Transverse colon (tissue), 4 donors: Measurements from ENCODE around the gene MS4A2. TPM values are rescaled to one million over a fixed set of nuclear protein-coding genes. Genes with fewer than 3 reads are reported as not detected.

Experiments
- DNase-seq: peaks from one replicate; pipeline ENCODE4 v3.0.0-alpha.2; 2019
- H3K27ac ChIP-seq, 4 donors: fragments of 200-600 bp; sonication (generic); 2 replicates each; pipeline ENCODE4 v1.5.1; 2016 to 2018; ENCODE audit warnings: inconsistent platforms in 4 of 4
- H3K27me3 ChIP-seq: fragments of 200-600 bp; sonication (generic); 2 replicates; pipeline ENCODE4 v1.5.1; 2017; ENCODE audit warnings: inconsistent platforms
- H3K36me3 ChIP-seq, 4 donors: fragments of 200-600 bp; sonication (generic); 2 replicates each; pipeline ENCODE4 v1.5.1; 2017 to 2019; ENCODE audit warnings: inconsistent platforms in 4 of 4
- H3K4me1 ChIP-seq, 4 donors: fragments of 200-600 bp; sonication (generic); 2 replicates each; pipeline ENCODE4 v1.5.1; 2017 to 2020; ENCODE audit warnings: inconsistent platforms in 4 of 4
- H3K4me3 ChIP-seq, 4 donors: fragments of 200-600 bp; sonication (generic); 1 replicate in 1 of 4; 2 replicates in 3 of 4; pipeline versions ENCODE4 v1.5.1 to v1.6.1; 2017 to 2019; ENCODE audit warnings: inconsistent platforms in 4 of 4
- H3K9me3 ChIP-seq, 2 donors: fragments of 200-600 bp; sonication (generic); 2 replicates each; pipeline ENCODE4 v1.5.1; 2017 to 2019; ENCODE audit warnings: inconsistent platforms in 2 of 2
- CTCF ChIP-seq, 5 experiments: fragments of 200-600 bp in 3 of 5; fragments of 450-650 bp in 2 of 5; sonication (generic) in 3 of 5; IDR thresholded peaks; 1 replicate in 2 of 5; 2 replicates in 3 of 5; pipeline ENCODE4 v1.5.1; 2016 to 2017; ENCODE audit warnings: antibody characterized with exemption in 5 of 5, inconsistent platforms in 3 of 5, mild to moderate bottlenecking in 2 of 5, moderate library complexity in 1 of 5
- EP300 ChIP-seq: sonication (generic); formaldehyde crosslinking; IDR thresholded peaks from one replicate; pipeline ENCODE4 v1.6.1; 2017; ENCODE audit warnings: antibody characterized with exemption, low read depth
- POLR2A ChIP-seq: fragments of 450-650 bp; IDR thresholded peaks from one replicate; pipeline ENCODE4 v1.6.1; 2016; ENCODE audit warnings: antibody characterized with exemption, mild to moderate bottlenecking, moderate library complexity
- POLR2AphosphoS5 ChIP-seq, 3 donors: sonication (generic); formaldehyde crosslinking; IDR thresholded peaks; one replicate each; pipeline ENCODE4 v1.6.1; 2016; ENCODE audit warnings: antibody characterized with exemption in 3 of 3
- WGBS, 2 donors: methylation state at CpG; one replicate each; pipeline ENCODE4 v1.1.5; 2018; ENCODE audit warnings: low coverage in 1 of 2; 5-methylcytosine and 5-hydroxymethylcytosine counted together
- in situ Hi-C, 4 donors: fragments of 200-750 bp; cut with MboI; loops; one replicate each; pipeline versions ENCODE4 v1.15.0 to v1.15.1; 2017; ENCODE audit warnings: low sequenced_read_pairs in 3 of 4, low pct_ligation_motif_present in 1 of 4, low pct_unique_long_range_greater_than_20kb in 1 of 4
- intact Hi-C: fragments of 100-400 bp; cut with DNase I; formaldehyde crosslinking; loops from one replicate; pipeline ENCODE4 v1.15.1; 2023; ENCODE audit warnings: low total_unique reads
- total RNA-seq, 4 donors: library from RNA; depleted of rRNA; stranded (reverse); fragments of >200 nt; gene quantifications; one replicate each; pipeline ENCODE4 v1.1.0, GENCODE V29; 2016

Gene MS4A2
- total RNA-seq, 4 donors from 2014 or later, result 0.14 to 2.2 TPM; not detected in 2

GRCh38 chr11:60121264-60121663 lies 32.8 kb downstream of the MS4A2 start:
- Histone ChIP-seq H3K27ac (no peak overlapping the region), H3K4me1 (peaks cover 0 to 8% (median 3%) of the 10 kb centered on the region in 4 donors), H3K36me3 (no peaks in the 10 kb centered on the region), H3K9me3 (no peaks in the 10 kb centered on the region), H3K4me3 (no peak overlapping the region), H3K27me3 (no peaks in the 10 kb centered on the region)
- WGBS, 2 donors, result 88% methylated on average over 2 of the region's 2 CpGs; no CpG with 5 or more reads in 1 of the 2 donors
- peak; percentile 21 for DNase-seq
- TF ChIP-seq POLR2A, result no peak
- no peak for TF ChIP-seq EP300
- no peak for TF ChIP-seq POLR2AphosphoS5 (IDR thresholded peaks at IDR 0.05)
- no peak for TF ChIP-seq CTCF (IDR thresholded peaks at IDR 0.05)
- intact Hi-C loops, result no loop called here
- in situ Hi-C loops, result no loop called here

DNA sequence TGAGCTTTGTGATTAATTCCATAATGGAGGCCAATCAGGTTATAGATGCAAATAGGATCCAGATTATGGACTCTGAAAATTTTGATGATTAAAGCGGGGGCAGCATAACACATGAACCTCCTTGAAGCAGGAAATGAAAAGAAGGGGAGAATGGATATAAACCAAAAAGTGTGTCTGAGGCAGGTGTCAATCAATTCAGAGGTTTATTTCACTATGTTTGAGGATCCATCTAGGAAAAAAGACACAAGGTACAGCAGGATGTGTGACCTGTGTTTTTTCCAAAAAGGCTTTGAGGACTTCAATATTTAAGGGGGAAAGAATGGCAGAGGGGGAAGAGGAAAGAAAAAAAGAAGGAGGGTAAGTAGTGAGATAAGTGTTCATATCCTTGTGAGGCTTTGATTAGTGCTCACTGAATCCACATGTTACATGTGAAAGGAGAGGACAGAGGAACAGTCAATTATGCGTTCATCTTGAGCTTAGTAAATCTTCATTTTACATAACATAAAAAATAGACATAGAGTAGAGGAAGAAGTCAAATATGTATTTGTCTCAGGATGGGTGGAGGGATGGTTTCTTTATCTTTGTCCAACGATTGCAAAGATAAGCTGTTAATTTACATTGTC lies 34.1 kb downstream of the MS4A2 start:
- Histone ChIP-seq H3K9me3 (no peaks in the 10 kb centered on the region), H3K27ac (no peak overlapping the region), H3K4me3 (no peak overlapping the region), H3K27me3 (no peaks in the 10 kb centered on the region), H3K36me3 (no peaks in the 10 kb centered on the region), H3K4me1 (peaks cover 0 to 9% (median 4%) of the 10 kb centered on the region in 4 donors)
- no peak for DNase-seq
- in situ Hi-C loops (no loop called here), intact Hi-C loops (no loop called here)
- TF ChIP-seq POLR2A, result no peak
- no peak for TF ChIP-seq EP300
- no peak for TF ChIP-seq CTCF (IDR thresholded peaks at IDR 0.05)
- no peak for TF ChIP-seq POLR2AphosphoS5 (IDR thresholded peaks at IDR 0.05)
- WGBS, 2 donors, result 78 to 86% methylated on average over 2 to 3 of the region's 3 CpGs

DNA sequence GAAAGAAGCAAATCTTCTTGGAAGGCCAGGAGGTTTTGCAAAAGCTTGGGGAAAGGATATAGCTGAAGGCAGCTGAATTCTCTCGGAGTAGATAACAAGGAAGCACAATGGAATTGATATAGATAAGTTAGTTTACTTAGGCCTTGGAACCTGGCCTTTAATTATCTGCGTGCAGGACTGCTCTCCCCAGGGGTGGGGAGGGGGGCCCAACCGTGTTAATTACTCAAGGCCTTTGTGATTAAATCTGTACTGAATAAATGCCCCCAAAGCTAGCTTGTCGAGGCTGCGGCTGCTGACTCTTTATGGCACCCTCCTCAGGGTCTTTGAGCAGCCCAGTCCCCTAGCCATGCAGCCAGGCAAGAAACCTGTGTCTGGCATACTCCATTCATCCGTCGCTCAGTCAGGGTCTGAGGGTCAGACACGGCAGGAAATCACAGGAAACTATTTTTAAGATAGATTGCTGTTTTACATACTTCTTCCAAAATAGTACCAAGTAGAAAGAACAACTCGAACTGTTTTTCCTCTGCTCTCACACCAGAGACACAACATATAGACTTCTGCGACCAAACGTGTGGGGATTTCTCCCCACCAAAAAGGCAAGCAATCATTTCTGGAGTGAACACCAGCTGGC lies 36.5 kb downstream of the MS4A2 start:
- peaks cover 0 to 15% (median 4%) of the 10 kb centered on the region in 4 donors for H3K4me1 ChIP-seq
- H3K4me3 ChIP-seq, result no peak overlapping the region
- H3K27ac ChIP-seq, result no peak overlapping the region
- WGBS, 2 donors, result 54 to 61% methylated on average over 8 to 11 of the region's 11 CpGs
- H3K9me3 ChIP-seq, result no peaks in the 10 kb centered on the region
- DNase-seq, result no peak
- in situ Hi-C loops (loop anchor here in 1 of 4 donors (25.0 kb wide), 1 partner anchor 288 kb away; the partner anchor contains the start of gene CBLIF), intact Hi-C loops (no loop called here)
- H3K36me3 ChIP-seq, result no peaks in the 10 kb centered on the region
- no peaks in the 10 kb centered on the region for H3K27me3 ChIP-seq
- no peak for TF ChIP-seq POLR2A
- no peak for TF ChIP-seq CTCF (IDR thresholded peaks at IDR 0.05)
- no peak for TF ChIP-seq EP300
- no peak for TF ChIP-seq POLR2AphosphoS5 (IDR thresholded peaks at IDR 0.05)

DNA sequence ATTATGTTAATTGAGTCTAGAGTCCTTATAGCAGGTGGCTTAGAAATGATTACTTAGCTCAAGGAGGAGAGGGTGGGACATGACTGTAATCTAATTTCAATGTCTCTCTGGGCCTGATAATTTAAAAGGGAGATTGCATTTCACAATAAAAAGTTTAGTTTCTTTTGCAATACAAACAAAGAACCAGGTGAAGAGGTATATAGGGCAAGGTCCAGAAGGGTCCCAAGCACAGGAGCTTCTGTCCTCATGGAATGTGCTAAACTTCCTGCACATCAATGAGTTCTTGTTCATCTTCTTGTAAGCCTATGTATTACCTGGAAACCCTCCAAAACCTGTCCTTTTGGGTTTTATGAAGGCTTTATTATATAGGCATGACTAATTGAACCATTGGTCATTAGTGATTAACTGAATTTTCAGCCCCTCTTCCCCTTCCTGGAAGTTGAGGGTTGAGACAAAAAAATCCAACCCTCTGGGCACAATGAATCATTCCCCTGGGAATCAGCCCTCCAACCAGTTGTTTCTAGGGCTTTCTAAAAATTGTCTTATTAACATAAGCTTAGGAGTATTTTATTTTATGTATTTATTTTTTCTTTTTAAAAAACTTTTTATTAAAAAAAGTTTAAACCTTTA lies 37.6 kb downstream of the MS4A2 start:
- no peak overlapping the region for H3K27ac ChIP-seq
- no peaks in the 10 kb centered on the region for H3K36me3 ChIP-seq
- no peak overlapping the region for H3K4me3 ChIP-seq
- TF ChIP-seq EP300 (no peak), POLR2AphosphoS5 (IDR thresholded peaks at IDR 0.05) (no peak), CTCF (IDR thresholded peaks at IDR 0.05) (no peak), POLR2A (no peak)
- DNase-seq, result no peak
- in situ Hi-C loops (loop anchor here in 1 of 4 donors (25.0 kb wide), 1 partner anchor 289 kb away; the partner anchor contains the start of gene CBLIF), intact Hi-C loops (no loop called here)
- no peaks in the 10 kb centered on the region for H3K9me3 ChIP-seq
- no peaks in the 10 kb centered on the region for H3K27me3 ChIP-seq
- H3K4me1 ChIP-seq, result peaks cover 0 to 20% (median 4%) of the 10 kb centered on the region in 4 donors
